ENCODE measurements around the gene ZFYVE9.
A peak's percentile ranks its signal among the peaks of the same experiment; 100 is the strongest.

Gene ZFYVE9

DNA sequence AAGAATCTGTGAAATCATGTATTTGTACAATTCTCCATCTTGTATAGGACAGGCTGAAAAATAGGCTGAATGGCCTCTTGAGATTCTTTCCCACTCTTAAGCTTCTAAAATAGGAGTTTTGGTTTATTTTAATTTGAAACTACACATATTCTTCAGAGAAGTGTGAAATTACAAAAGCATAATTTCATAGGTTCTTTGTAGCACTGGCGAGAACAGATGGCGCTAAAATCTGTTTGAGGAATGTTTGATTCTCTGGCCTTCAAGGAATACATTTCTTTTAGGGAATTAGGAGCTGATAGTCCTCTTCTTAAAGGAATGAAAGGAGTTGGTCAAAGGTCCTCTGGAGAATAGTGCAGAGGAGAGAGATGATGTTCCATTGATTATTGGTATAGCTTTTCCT, 179.2 kb downstream of the ZFYVE9 start:
- DNase-seq (ENCODE audit: low read depth): no peak
- no peak overlapping the region for H3K4me3 ChIP-seq (ENCODE audit: low read depth, low read length)
- TF ChIP-seq, protein P1, sequence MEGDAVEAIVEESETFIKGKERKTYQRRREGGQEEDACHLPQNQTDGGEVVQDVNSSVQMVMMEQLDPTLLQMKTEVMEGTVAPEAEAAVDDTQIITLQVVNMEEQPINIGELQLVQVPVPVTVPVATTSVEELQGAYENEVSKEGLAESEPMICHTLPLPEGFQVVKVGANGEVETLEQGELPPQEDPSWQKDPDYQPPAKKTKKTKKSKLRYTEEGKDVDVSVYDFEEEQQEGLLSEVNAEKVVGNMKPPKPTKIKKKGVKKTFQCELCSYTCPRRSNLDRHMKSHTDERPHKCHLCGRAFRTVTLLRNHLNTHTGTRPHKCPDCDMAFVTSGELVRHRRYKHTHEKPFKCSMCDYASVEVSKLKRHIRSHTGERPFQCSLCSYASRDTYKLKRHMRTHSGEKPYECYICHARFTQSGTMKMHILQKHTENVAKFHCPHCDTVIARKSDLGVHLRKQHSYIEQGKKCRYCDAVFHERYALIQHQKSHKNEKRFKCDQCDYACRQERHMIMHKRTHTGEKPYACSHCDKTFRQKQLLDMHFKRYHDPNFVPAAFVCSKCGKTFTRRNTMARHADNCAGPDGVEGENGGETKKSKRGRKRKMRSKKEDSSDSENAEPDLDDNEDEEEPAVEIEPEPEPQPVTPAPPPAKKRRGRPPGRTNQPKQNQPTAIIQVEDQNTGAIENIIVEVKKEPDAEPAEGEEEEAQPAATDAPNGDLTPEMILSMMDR (conservative IDR thresholded peaks at IDR 0.05; ENCODE audit: low read depth, low read length): no peak

DNA sequence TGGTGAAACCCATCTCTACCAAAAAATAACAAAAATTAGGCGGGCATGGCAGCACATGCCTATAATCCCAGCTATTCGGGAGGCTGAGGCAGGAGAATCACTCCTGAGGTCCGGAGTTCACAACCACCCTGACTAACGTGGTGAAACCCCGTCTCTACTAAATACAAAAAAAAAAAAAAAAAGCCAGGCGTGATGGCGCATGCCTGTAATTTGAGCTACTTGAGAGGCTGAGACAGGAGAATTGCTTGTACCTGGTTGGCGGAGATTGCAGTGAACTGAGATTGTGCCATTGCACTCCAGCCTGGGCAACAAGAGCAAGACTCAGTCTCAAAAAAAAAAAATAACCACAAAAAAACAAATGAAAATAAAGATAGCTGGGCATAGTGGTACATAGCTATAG, 181.8 kb downstream of the ZFYVE9 start:
- no peak for DNase-seq (ENCODE audit: low read depth)
- TF ChIP-seq, protein P1 (conservative IDR thresholded peaks at IDR 0.05; ENCODE audit: low read depth, low read length): no peak
- H3K4me3 ChIP-seq (ENCODE audit: low read depth, low read length): no peak overlapping the region

DNA sequence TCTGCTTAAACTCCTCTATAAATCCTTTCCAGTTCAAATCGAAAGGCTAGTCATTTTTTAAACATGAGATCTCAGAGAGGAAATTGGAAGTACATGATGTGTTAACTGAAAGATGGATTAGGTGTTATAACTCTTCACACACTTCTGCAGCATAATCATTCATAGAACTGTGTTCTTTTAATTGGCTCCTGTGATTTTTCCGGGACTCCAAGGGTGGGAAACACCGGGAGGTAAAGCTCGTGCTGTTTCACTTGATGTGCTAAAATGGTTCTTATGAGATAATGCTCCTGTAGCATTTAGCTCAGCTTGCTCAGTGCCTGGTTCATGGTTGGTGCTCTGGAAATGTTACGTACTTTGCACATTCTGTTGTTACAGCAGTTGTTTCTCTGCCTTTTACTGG, 183.9 kb downstream of the ZFYVE9 start:
- no peak for DNase-seq (ENCODE audit: low read depth)
- TF ChIP-seq, protein P1 (conservative IDR thresholded peaks at IDR 0.05; ENCODE audit: low read depth, low read length): no peak
- H3K4me3 ChIP-seq (ENCODE audit: low read depth, low read length): no peak overlapping the region

DNA sequence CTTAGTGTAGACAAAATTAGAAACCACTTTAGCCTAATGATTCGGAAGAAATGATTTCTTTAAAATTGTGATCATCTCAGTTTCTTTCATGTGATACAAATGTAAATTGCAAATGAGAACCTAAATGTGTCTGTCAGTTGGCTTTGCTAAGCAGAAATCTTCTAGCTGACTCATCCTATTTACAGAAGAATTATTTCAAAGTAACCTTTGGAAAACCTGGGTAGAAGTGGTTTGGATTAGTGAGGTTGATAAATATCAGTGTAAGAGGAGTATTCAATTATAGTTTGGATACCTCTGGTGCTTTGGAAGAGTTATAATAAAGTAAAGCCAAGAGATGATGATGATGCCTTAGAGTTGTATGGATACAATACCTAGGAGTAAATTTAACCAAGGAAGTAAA, 186.7 kb downstream of the ZFYVE9 start:
- no peak overlapping the region for H3K4me3 ChIP-seq (ENCODE audit: low read depth, low read length)
- DNase-seq (ENCODE audit: low read depth): peak; percentile 23
- TF ChIP-seq, protein P1 (conservative IDR thresholded peaks at IDR 0.05; ENCODE audit: low read depth, low read length): no peak

DNA sequence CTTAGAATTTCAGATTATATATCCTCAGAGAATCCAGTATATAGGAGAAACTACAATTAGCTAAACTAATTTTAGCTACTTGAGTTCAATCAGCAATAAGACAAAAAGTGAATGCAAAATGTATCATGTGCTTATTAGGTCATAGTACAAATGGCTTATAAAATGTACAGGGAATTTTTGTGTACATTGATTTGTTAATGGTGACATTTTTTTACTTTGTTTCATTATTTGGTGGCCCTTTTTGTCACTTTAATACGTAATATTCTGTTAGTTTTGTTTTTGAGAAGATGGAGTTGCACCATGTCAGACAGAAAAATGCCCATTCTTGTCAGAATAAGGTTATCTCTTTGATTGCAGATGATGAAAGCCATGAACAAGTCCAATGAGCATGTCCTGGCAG, 190.5 kb downstream of the ZFYVE9 start:
- DNase-seq (ENCODE audit: low read depth): no peak
- TF ChIP-seq, protein P1 (conservative IDR thresholded peaks at IDR 0.05; ENCODE audit: low read depth, low read length): no peak

DNA sequence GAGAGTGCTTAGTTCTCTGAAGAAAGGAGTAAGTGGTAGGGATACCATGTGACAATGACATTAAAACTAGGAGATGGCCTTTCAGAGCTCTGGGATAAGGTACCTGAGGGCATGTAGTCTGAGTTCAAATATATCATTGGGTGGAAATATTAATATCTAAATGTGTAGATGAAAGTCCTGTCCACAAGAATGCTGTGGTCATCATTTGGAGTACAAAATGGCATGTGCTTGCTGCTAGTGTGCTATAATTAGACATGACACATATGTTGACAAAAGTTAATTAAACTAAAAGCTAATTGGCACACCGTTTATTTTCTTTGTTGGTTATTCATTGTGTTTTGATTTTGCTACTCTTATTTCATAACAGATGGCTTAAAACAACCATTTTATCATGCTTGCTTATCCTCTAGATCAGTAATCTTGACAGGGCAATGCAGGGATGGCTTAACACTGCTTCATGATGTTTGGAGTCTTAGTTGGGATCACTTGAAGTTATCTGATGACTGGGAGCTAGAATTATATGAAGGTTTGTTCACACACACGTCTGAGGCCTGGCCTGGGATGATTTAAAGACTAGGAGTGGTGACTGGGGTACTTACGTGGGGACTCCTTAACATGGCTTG, 193.1 kb downstream of the ZFYVE9 start:
- H3K4me3 ChIP-seq (ENCODE audit: low read depth, low read length): no peak overlapping the region
- TF ChIP-seq, protein P1 (conservative IDR thresholded peaks at IDR 0.05; ENCODE audit: low read depth, low read length): no peak
- DNase-seq (ENCODE audit: low read depth): no peak

More for the DNA sequence above, 190.5 kb downstream of the ZFYVE9 start:
- no peak overlapping the region for H3K4me3 ChIP-seq (ENCODE audit: low read depth, low read length)

DNA sequence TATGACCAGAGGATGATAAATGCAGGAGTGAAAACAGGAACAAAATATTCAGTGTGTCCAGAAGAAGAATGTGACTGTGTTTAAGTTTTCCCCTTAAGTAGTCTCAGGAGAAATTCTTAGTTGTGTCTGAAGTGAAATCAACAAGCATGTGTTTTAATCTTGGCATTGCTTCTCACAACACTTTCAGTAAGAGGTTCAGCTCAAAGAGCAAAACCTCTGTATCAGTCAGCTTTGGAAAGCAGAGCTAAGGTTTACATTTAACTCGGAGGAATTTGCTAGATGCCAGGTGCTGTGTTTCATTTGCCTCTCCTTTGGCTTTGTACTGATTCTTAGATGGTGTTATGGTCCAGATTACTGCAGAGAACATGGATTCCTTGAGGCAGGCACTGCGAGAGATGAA, 195.6 kb downstream of the ZFYVE9 start:
- no peak for DNase-seq (ENCODE audit: low read depth)
- H3K4me3 ChIP-seq (ENCODE audit: low read depth, low read length): no peak overlapping the region
- TF ChIP-seq, protein P1 (conservative IDR thresholded peaks at IDR 0.05; ENCODE audit: low read depth, low read length): no peak
